GM12878 (cell line): ENCODE measurements around the gene PASK. TPM values are rescaled to one million over a fixed set of nuclear protein-coding genes. Genes with fewer than 3 reads are reported as not detected.

ENCODE experiments used
- ATAC-seq: fragments of 200-7000 bp; cut with Tn5 transposase; 3 replicates; pipeline ENCODE4 v1.9.1; 2020; ENCODE audit warnings: mild to moderate bottlenecking, moderate library complexity
- BruUV-seq: library from RNA; stranded (reverse); fragments of 400-500 nt; replicated peaks from 2 replicates; lab custom pipeline; 2021; lab: Mats Ljungman, UMichigan
- CTCF ChIA-PET: fragments of 300-600 bp; sonication (Branson Sonifier 250); formaldehyde crosslinking; extraction: SDS; loops from one replicate; lab custom pipeline; 2021; ENCODE audit warnings: inconsistent platforms; lab: Yijun Ruan, JAX
- POLR2A ChIA-PET: fragments of 350-600 bp; formaldehyde crosslinking; extraction: SDS; loops from one replicate; lab custom pipeline; 2021; ENCODE audit warnings: inconsistent platforms; lab: Charles Lee
- RAD21 ChIA-PET: fragments of 300-600 bp; sonication (Branson Sonifier 250); formaldehyde crosslinking; loops from one replicate; lab custom pipeline; 2023; ENCODE audit warnings: antibody characterized with exemption; ENCODE audit not compliant: unreplicated experiment; lab: Charles Lee
- SMC1A ChIA-PET: fragments of 300-600 bp; sonication (Branson Sonifier 250); formaldehyde crosslinking; loops from one replicate; lab custom pipeline; 2023; ENCODE audit not compliant: unreplicated experiment, uncharacterized antibody; lab: Charles Lee
- DNase-seq: peaks from one replicate; pipeline ENCODE4 v3.0.0-alpha.2; 2011; ENCODE audit warnings: low read depth, low spot score
- FAIRE-seq: peaks from 3 replicates; lab custom pipeline; 2011; peaks lifted over from hg19 to GRCh38; lab: Jason Lieb, UNC
- H2AFZ ChIP-seq: 2 replicates; pipeline ENCODE4 v1.6.0; 2011; ENCODE audit warnings: low read depth, low read length, control low read depth; ENCODE audit not compliant: control insufficient read depth
- H3K27ac ChIP-seq: 2 replicates; pipeline ENCODE4 v1.5.1; 2011; ENCODE audit warnings: control low read depth; ENCODE audit not compliant: control insufficient read depth, insufficient read depth
- H3K27me3 ChIP-seq, 2 experiments: replicated peaks in 1 of 2; 2 replicates each; pipeline versions ENCODE4 v1.6.0 to v1.6.1; 2011; ENCODE audit warnings: low read length in 1 of 2; ENCODE audit not compliant: control insufficient read depth in 2 of 2, insufficient read depth in 2 of 2
- H3K36me3 ChIP-seq, 2 experiments: 2 replicates each; pipeline ENCODE4 v1.5.1; 2011; ENCODE audit warnings: low read length in 1 of 2; ENCODE audit not compliant: control insufficient read depth in 2 of 2, insufficient read depth in 2 of 2
- H3K4me1 ChIP-seq: 2 replicates; pipeline ENCODE4 v1.6.1; 2011; ENCODE audit warnings: mild to moderate bottlenecking, low read length, moderate library complexity, mixed read lengths; ENCODE audit not compliant: control insufficient read depth, insufficient read depth
- H3K4me2 ChIP-seq: 2 replicates; pipeline ENCODE4 v1.6.0; 2011; ENCODE audit warnings: control low read depth; ENCODE audit not compliant: control insufficient read depth, insufficient read depth
- H3K4me3 ChIP-seq: fragments of 200-600 bp; sonication (generic); 2 replicates; pipeline ENCODE4 v1.5.1; 2016
- H3K79me2 ChIP-seq: 2 replicates; pipeline ENCODE4 v1.6.0; 2011; ENCODE audit warnings: low read length; ENCODE audit not compliant: control insufficient read depth, insufficient read depth
- H3K9ac ChIP-seq: 2 replicates; pipeline ENCODE4 v1.8.0; 2011; ENCODE audit warnings: low read length, control low read depth, mixed read lengths; ENCODE audit not compliant: control insufficient read depth, insufficient read depth
- H3K9me3 ChIP-seq: replicated peaks from 3 replicates; pipeline ENCODE4 v1.5.1; 2011; ENCODE audit warnings: mild to moderate bottlenecking, low read length; ENCODE audit not compliant: control insufficient read depth, insufficient read depth
- H4K20me1 ChIP-seq: 2 replicates; pipeline ENCODE4 v1.6.0; 2011; ENCODE audit not compliant: control insufficient read depth, insufficient read depth
- CBX5 ChIP-seq: sonication (generic); IDR thresholded peaks from 2 replicates; pipeline ENCODE4 v1.6.1; 2016; ENCODE audit warnings: low read depth, moderate library complexity, mild to moderate bottlenecking, inconsistent platforms
- CHD4 ChIP-seq: fragments of 200-600 bp; sonication (generic); IDR thresholded peaks from 2 replicates; pipeline ENCODE4 v1.6.1; 2016; ENCODE audit warnings: mild to moderate bottlenecking
- CREM ChIP-seq: IDR thresholded peaks from 2 replicates; pipeline ENCODE4 v1.6.1; 2014; ENCODE audit warnings: antibody characterized with exemption, low read depth
- CTCF ChIP-seq, 3 experiments: IDR thresholded peaks in 2 of 3; conservative IDR thresholded peaks in 1 of 3; 2 replicates each; pipeline ENCODE4 v1.5.1; 2011; ENCODE audit warnings: low read depth in 3 of 3, low read length in 3 of 3, mild to moderate bottlenecking in 3 of 3, control low read depth in 2 of 3, moderate library complexity in 2 of 3, inconsistent platforms in 1 of 3, mixed read lengths in 1 of 3; ENCODE audit not compliant: control insufficient read depth in 2 of 3, insufficient read depth in 1 of 3; ENCODE audit errors: extremely low read depth in 1 of 3
- HCFC1 ChIP-seq: fragments of 150-350 bp; IDR thresholded peaks from 2 replicates; pipeline ENCODE4 v1.6.1; 2014; ENCODE audit warnings: low read length
- IKZF1 ChIP-seq: fragments of 450-650 bp; conservative IDR thresholded peaks from 2 replicates; pipeline ENCODE4 v1.6.1; 2017; ENCODE audit warnings: antibody characterized with exemption, mild to moderate bottlenecking
- IRF4 ChIP-seq: IDR thresholded peaks from 2 replicates; pipeline ENCODE4 v1.6.1; 2011; ENCODE audit warnings: low read depth, low read length
- NFIC ChIP-seq: IDR thresholded peaks from 2 replicates; pipeline ENCODE4 v1.6.1; 2012; ENCODE audit warnings: low read depth, mild to moderate bottlenecking, inconsistent platforms, low read length, moderate library complexity
- RBBP5 ChIP-seq: fragments of 200-600 bp; sonication (generic); conservative IDR thresholded peaks from 2 replicates; pipeline ENCODE4 v1.6.1; 2016
- TAF1 ChIP-seq: IDR thresholded peaks from 2 replicates; pipeline ENCODE4 v1.6.1; 2011; ENCODE audit warnings: mild to moderate bottlenecking, low read depth, low read length, borderline replicate concordance
- TARDBP ChIP-seq: IDR thresholded peaks from 2 replicates; pipeline ENCODE4 v1.6.1; 2016; ENCODE audit warnings: borderline replicate concordance
- TBL1XR1 ChIP-seq: IDR thresholded peaks from 2 replicates; pipeline ENCODE4 v1.6.1; 2012; ENCODE audit warnings: low read depth, low read length, improper control_type of control experiment
- TCF12 ChIP-seq: IDR thresholded peaks from 2 replicates; pipeline ENCODE4 v1.6.1; 2011; ENCODE audit warnings: low read depth, mild to moderate bottlenecking, low read length
- ZNF24 ChIP-seq: fragments of 450-650 bp; IDR thresholded peaks from 2 replicates; pipeline ENCODE4 v1.6.1; 2017; ENCODE audit warnings: antibody characterized with exemption, mild to moderate bottlenecking
- WGBS: methylation state at CpG from one replicate; pipeline ENCODE4 v1.1.6; 2016; ENCODE audit warnings: low lambda C conversion rate; ENCODE audit not compliant: insufficient replicate concordance, insufficient coverage; ENCODE audit errors: missing lambda C conversion rate; 5-methylcytosine and 5-hydroxymethylcytosine counted together
- in situ Hi-C: fragments of 300-500 bp; cut with MboI; formaldehyde crosslinking; loops from 9 replicates; pipeline ENCODE4 v1.14.3; 2018; ENCODE audit warnings: mixed read lengths
- intact Hi-C: fragments of 100-400 bp; cut with micrococcal nuclease; formaldehyde crosslinking; loops from one replicate; pipeline ENCODE4 v1.14.2; 2022; ENCODE audit not compliant: unreplicated experiment
- polyA plus RNA-seq, 11 experiments: library from polyadenylated mRNA; depleted of rRNA in 4 of 11; unstranded in 6 of 11; stranded (reverse) in 5 of 11; fragments of >200 nt; fragmentation: Nextera tagmentation in 4 of 11; fragmentation: Illumina TruSeq in 1 of 11; extraction: Ambion mirVana in 4 of 11; extraction: Trizol in 1 of 11; gene quantifications; 1 replicate in 1 of 11; 2 replicates in 10 of 11; pipeline versions ENCODE4 v1.2.1 to v1.2.3, GENCODE V29; 2011 to 2016; ENCODE audit warnings: inconsistent platforms in 2 of 11, missing spikeins in 2 of 11, low read depth in 1 of 11
- total RNA-seq, 4 experiments: library from RNA; depleted of rRNA in 3 of 4; stranded (reverse); fragments of >200 nt in 3 of 4; fragmentation: Illumina TruSeq in 1 of 4; extraction: Trizol in 1 of 4; gene quantifications; 2 replicates each; pipeline versions ENCODE4 v1.2.1 to v1.2.3, GENCODE V29; 2013 to 2021
- TF ChIP-seq, protein P1 (sequence below): IDR thresholded peaks from 2 replicates; pipeline ENCODE4 v1.6.1; 2012; ENCODE audit warnings: low read depth, low read length, improper control_type of control experiment

PASK gene
- total and polyA plus RNA-seq, 10 of the 15 experiments (the other 5 are each of a cell fraction or from before 2014, with no cell fraction given), result 9.6 to 62.2 (median 28.5) TPM

DNA sequence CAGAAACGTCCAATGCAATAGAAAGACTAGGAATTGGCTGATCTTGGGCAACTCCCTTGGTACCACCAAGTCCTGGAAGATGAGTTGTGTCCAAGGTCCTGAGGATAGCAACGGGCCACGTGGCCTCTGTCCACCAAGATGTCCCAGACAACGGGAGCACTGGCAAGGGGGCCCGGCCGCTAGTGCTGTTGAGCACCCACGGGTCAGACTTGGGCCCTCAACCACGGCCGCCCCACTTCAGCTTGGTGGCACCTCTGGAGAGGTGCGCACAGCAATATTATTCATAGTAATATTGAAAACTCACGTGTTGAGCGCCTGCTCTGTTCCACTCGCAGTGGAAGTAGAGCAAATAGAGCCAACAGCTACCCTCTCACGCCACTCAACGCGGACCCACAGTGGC is 19.0 kb downstream of the PASK start:
- Histone ChIP-seq H3K36me3 (peaks cover 4 to 6% of the 10 kb centered on the region in 2 experiments; a peak in 3 of 4 replicates), H2AFZ (no peak overlapping the region), H3K27ac (no peak overlapping the region), H3K9me3 (no peaks in the 10 kb centered on the region), H3K4me2 (no peak overlapping the region), H3K4me1 (peaks cover 43% of the 10 kb centered on the region), H3K79me2 (peaks cover 16% of the 10 kb centered on the region), H3K9ac (no peak overlapping the region), H3K27me3 (no peaks in the 10 kb centered on the region), H3K4me3 (no peak overlapping the region), H4K20me1 (no peaks in the 10 kb centered on the region)
- in situ Hi-C loops (no loop called here), intact Hi-C loops (no loop called here)
- ATAC-seq (no peak), DNase-seq (no peak), FAIRE-seq (no peak)
- ChIA-PET RAD21 (no interaction called here), POLR2A (interaction anchor here (0.7 to 1.8 kb wide), 5 partner anchors 8 to 184 kb away, joined by 3 to 9 read pairs (median 4); partner anchors contain the start of genes PASK and PPP1R7), SMC1A (interaction anchor here (1.0 to 2.4 kb wide), 2 partner anchors 15 to 19 kb away, joined by 3 to 10 read pairs; no protein-coding TSS in a partner anchor), CTCF (no interaction called here)
- 83% methylated on average over 16 of the region's 16 CpGs for WGBS
- no TSS peak for BruUV-seq
- TF ChIP-seq TBL1XR1 (no peak), TAF1 (no peak), TARDBP (no peak)

DNA sequence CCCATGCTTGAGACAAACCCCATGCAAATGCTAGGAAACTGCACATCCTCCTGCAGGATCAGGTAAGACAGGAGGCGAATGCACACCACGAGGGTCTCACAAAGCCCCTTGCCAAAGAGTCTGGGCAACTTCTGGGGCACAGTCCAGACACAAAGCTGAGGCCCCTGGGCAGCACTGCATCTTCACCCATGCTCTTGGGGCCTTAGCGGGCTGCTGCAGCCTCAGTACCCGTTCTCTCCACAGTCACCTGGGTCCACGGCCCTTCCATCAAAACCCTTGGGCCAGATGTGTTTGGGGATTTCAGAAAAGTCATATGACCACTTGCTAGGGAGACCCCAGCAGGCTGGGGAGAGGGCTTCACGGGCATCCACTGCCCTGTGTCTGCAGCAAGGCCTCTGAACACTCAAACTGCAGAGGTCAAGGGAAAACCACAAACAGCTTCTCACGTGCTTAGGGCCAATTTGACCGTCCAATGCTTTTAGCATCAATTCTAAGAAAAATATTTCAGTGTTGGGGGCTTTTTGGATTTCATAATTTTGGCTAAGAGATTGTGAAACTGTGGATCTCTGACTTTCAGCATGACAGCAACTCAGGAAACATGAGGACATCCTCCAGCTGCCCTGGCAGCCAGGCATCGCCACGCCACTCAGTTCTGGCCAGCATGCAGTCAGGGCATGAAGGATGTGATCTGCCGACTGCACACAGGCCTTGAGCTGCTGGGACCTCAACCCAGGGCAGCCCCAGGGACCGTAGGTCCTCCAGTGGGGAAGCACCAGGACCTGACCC is 20.0 kb downstream of the PASK start:
- no peak overlapping the region for H3K4me3 ChIP-seq
- peaks cover 43% of the 10 kb centered on the region for H3K4me1 ChIP-seq
- H3K27me3 ChIP-seq, result no peaks in the 10 kb centered on the region
- DNase-seq (no peak), FAIRE-seq (no peak), ATAC-seq (peak; percentile 32)
- H3K9me3 ChIP-seq, result no peaks in the 10 kb centered on the region
- H2AFZ ChIP-seq, result no peak overlapping the region; the same call in 1 of the 2 replicates
- in situ Hi-C loops (no loop called here), intact Hi-C loops (no loop called here)
- ChIA-PET POLR2A (interaction anchor here (1.1 to 1.8 kb wide), 5 partner anchors 8 to 185 kb away, joined by 3 to 9 read pairs (median 4); partner anchors contain the start of genes PASK and PPP1R7), CTCF (no interaction called here), RAD21 (interaction anchor here (0.8 to 1.5 kb wide), 6 partner anchors 18 to 29 kb away, joined by 3 read pairs; partner anchors contain the start of genes PASK and PPP1R7), SMC1A (interaction anchor here (0.7 to 2.4 kb wide), 6 partner anchors 11 to 41 kb away, joined by 3 to 10 read pairs (median 3); no protein-coding TSS in a partner anchor)
- no peak overlapping the region for H3K9ac ChIP-seq
- peaks cover 22% of the 10 kb centered on the region for H3K79me2 ChIP-seq
- no peaks in the 10 kb centered on the region for H4K20me1 ChIP-seq
- no TSS peak for BruUV-seq
- 48% methylated on average over 12 of the region's 12 CpGs for WGBS
- H3K4me2 ChIP-seq, result no peak overlapping the region
- H3K36me3 ChIP-seq, result peaks cover 4 to 6% of the 10 kb centered on the region in 2 experiments; a peak in 3 of 4 replicates
- H3K27ac ChIP-seq, result peak overlapping the region; percentile 97
- TF ChIP-seq CREM (0 out of 2 replicates have a peak, but pooled peaks have one; percentile 7), CBX5 (no peak), CHD4 (no peak), IKZF1 (no peak), ZNF24 (no peak), TCF12 (peak; percentile 76; the same call in 1 of the 2 replicates), HCFC1 (no peak), RBBP5 (no peak), IRF4 (no peak), NFIC (peak; percentile 41; the same call in 1 of the 2 replicates), CTCF (IDR thresholded peaks at IDR 0.05 in 2 of 3, conservative IDR thresholded peaks at IDR 0.05 in 1 of 3; ENCODE audit: control insufficient read depth in 2 of 3, extremely low read depth in 1 of 3, insufficient read depth in 1 of 3, low read depth in 3 of 3, low read length in 3 of 3) (no peak)
- TF ChIP-seq, protein P1, sequence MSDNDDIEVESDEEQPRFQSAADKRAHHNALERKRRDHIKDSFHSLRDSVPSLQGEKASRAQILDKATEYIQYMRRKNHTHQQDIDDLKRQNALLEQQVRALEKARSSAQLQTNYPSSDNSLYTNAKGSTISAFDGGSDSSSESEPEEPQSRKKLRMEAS, result 0 out of 2 replicates have a peak, but pooled peaks have one; percentile 18
